Measurements from ENCODE around the gene ERICH4. TPM values are rescaled to one million over a fixed set of nuclear protein-coding genes. Genes with fewer than 3 reads are reported as not detected.

The ERICH4 gene
- total and polyA plus RNA-seq, 2 of the 8 experiments (the other 6 are each of a cell fraction or from before 2014, with no cell fraction given): not detected

- H3K4me3 ChIP-seq (ENCODE audit: extremely low read depth in 1 of 4, insufficient read depth in 2 of 4, low read depth in 3 of 4, low read length in 4 of 4): no peak overlapping the region
- no peak overlapping the region for H2BK15ac ChIP-seq (ENCODE audit: low read length)
- H2BK12ac ChIP-seq (ENCODE audit: low read depth, low read length): no peak overlapping the region
- H3K27me3 ChIP-seq (replicated peaks in 1 of 4; ENCODE audit: control insufficient read depth in 3 of 4, extremely low read depth in 1 of 4, insufficient read depth in 3 of 4, low read length in 3 of 4): no peaks in the 10 kb centered on the region
- H4K5ac ChIP-seq (ENCODE audit: insufficient read length, low read depth, low read length): no peak overlapping the region
- H3K36me3 ChIP-seq (ENCODE audit: control insufficient read depth in 2 of 4, insufficient read depth in 4 of 4, low read length in 3 of 4): no peaks in the 10 kb centered on the region
- no peak overlapping the region for H2BK20ac ChIP-seq (ENCODE audit: low read length)
- no peak overlapping the region for H3K23ac ChIP-seq (ENCODE audit: insufficient read length)
- no peak overlapping the region for H2BK5ac ChIP-seq (ENCODE audit: low read depth, low read length)
- H3K9me3 ChIP-seq (ENCODE audit: insufficient read depth in 2 of 2, low read depth in 1 of 2, low read length in 1 of 2): peaks cover 32 to 42% of the 10 kb centered on the region in 2 experiments
- WGBS, 2 experiments (ENCODE audit: extremely low coverage in 1 of 2, insufficient coverage in 1 of 2, insufficient read length in 1 of 2, insufficient replicate concordance in 2 of 2, low coverage in 1 of 2, low lambda C conversion rate in 2 of 2, missing lambda C conversion rate in 1 of 2): 79% methylated on average over 6 of the region's 6 CpGs; no CpG with 5 or more reads in 1 of the 2 experiments
- FAIRE-seq (peak; percentile 32), DNase-seq (ENCODE audit: low read depth in 1 of 2, low spot score in 2 of 2) (no peak)
- H3K14ac ChIP-seq (ENCODE audit: insufficient read length): no peak overlapping the region
- H3K56ac ChIP-seq (replicated peaks; ENCODE audit: insufficient read length, low read depth, low read length): no peak overlapping the region
- ChIA-PET CTCF (ENCODE audit: partially characterized antibody) (no interaction called here), POLR2A (ENCODE audit: partially characterized antibody) (no interaction called here)
- H3K4me2 ChIP-seq (ENCODE audit: insufficient read depth in 1 of 2, low read depth in 2 of 2, low read length in 2 of 2): no peak overlapping the region
- H4K8ac ChIP-seq (ENCODE audit: extremely low read depth, insufficient read depth, low read length): no peak overlapping the region
- no peak overlapping the region for H2AFZ ChIP-seq (ENCODE audit: low read length)
- H3K27ac ChIP-seq (ENCODE audit: low read depth, low read length): no peak overlapping the region
- H4K91ac ChIP-seq (replicated peaks; ENCODE audit: insufficient read length, low read length): no peak overlapping the region
- no peak overlapping the region for H3K4ac ChIP-seq (replicated peaks; ENCODE audit: insufficient read length, low read depth, low read length)
- H3K18ac ChIP-seq (ENCODE audit: extremely low read depth, low read length): no peak overlapping the region
- no peak overlapping the region for H2BK120ac ChIP-seq (replicated peaks; ENCODE audit: low read depth, low read length)
- no peaks in the 10 kb centered on the region for H4K20me1 ChIP-seq (replicated peaks in 1 of 2; ENCODE audit: control insufficient read depth in 1 of 2, insufficient read depth in 2 of 2, low read length in 2 of 2)
- no peaks in the 10 kb centered on the region for H3K23me2 ChIP-seq (ENCODE audit: low read depth, low read length)
- H3K79me1 ChIP-seq (ENCODE audit: low read depth, low read length): no peaks in the 10 kb centered on the region
- no peak overlapping the region for H2AK5ac ChIP-seq (ENCODE audit: low read depth, low read length)
- H3K9ac ChIP-seq (replicated peaks in 1 of 4; ENCODE audit: extremely low read depth in 1 of 4, low read depth in 3 of 4, low read length in 3 of 4): no peak overlapping the region
- H3K4me1 ChIP-seq (replicated peaks in 1 of 4; ENCODE audit: control insufficient read depth in 3 of 4, insufficient read depth in 4 of 4, low read length in 3 of 4): no peaks in the 10 kb centered on the region
- TF ChIP-seq RFX5 (IDR thresholded peaks at IDR 0.05; ENCODE audit: borderline replicate concordance, low read depth, low read length) (no peak), E2F6 (IDR thresholded peaks at IDR 0.05) (no peak), POU5F1 (IDR thresholded peaks at IDR 0.05; ENCODE audit: low read depth, low read length) (no peak), EP300 (IDR thresholded peaks at IDR 0.05; ENCODE audit: borderline replicate concordance in 1 of 2, low read depth in 2 of 2, low read length in 2 of 2) (peak in 1 of 2 experiments; percentile 81; a peak in 1 of 3 replicates)
- H3K79me2 ChIP-seq (ENCODE audit: control insufficient read depth in 1 of 2, insufficient read depth in 2 of 2, low read length in 2 of 2): no peaks in the 10 kb centered on the region
Observed at GRCh38 chr19:41462497-41462896, 19.5 kb downstream of the ERICH4 start.
